ENCODE results near the gene FGD6. TPM values are rescaled to one million over a fixed set of nuclear protein-coding genes. Genes with fewer than 3 reads are reported as not detected.

The FGD6 gene
- total RNA-seq, 1 donor from 2014 or later: 13.2 TPM

DNA sequence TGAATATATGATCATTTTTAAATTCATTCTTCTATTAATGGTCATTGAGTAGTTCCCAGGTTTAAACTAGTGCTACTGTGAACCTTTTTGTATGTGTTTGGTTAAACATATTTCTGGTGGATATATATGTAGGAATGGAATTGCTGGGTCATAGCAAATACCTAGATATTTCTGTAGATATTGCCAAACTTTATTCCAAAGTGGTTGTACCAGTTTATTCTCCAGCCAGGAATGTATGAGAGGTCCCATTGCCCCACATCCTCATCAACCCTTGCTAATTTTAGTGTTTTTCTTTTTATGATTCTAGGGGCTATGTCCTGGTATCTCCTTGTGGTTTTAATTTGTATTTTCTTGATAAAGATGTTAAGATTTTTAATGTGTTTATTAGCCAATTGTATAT is 3.5 kb upstream of the FGD6 start:
- DNase-seq (ENCODE audit: low read depth): no peak
- Histone ChIP-seq H3K4me3 (ENCODE audit: low read depth, low read length) (no peak overlapping the region), H3K36me3 (ENCODE audit: control insufficient read depth, insufficient read depth, low read length) (peaks cover 2% of the 10 kb centered on the region), H3K27me3 (ENCODE audit: control insufficient read depth, insufficient read depth, low read length) (no peaks in the 10 kb centered on the region)
- TF ChIP-seq, protein P1, sequence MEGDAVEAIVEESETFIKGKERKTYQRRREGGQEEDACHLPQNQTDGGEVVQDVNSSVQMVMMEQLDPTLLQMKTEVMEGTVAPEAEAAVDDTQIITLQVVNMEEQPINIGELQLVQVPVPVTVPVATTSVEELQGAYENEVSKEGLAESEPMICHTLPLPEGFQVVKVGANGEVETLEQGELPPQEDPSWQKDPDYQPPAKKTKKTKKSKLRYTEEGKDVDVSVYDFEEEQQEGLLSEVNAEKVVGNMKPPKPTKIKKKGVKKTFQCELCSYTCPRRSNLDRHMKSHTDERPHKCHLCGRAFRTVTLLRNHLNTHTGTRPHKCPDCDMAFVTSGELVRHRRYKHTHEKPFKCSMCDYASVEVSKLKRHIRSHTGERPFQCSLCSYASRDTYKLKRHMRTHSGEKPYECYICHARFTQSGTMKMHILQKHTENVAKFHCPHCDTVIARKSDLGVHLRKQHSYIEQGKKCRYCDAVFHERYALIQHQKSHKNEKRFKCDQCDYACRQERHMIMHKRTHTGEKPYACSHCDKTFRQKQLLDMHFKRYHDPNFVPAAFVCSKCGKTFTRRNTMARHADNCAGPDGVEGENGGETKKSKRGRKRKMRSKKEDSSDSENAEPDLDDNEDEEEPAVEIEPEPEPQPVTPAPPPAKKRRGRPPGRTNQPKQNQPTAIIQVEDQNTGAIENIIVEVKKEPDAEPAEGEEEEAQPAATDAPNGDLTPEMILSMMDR (IDR thresholded peaks at IDR 0.05; ENCODE audit: insufficient read depth, low read length, severe bottlenecking): no peak
- FAIRE-seq: no peak

DNA sequence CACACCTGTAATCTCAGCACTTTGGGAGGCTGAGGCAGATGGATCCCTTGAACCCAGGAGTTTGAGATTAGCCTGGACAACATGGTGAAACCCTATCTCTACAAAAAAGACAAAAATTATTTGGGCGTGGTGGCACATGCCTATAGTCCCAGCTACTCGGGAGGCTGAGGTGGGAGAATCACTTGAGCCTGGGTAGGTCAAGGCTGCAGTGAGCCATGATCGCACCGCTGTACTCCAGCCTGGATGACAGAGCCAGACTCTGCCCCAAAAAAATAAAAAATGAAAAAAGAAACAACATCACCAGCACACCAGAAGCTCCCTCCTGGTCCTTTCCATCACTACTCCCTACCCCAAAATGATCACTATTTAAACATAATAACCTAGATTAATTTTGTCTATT is 2.9 kb upstream of the FGD6 start:
- Histone ChIP-seq H3K36me3 (ENCODE audit: control insufficient read depth, insufficient read depth, low read length) (peaks cover 2% of the 10 kb centered on the region), H3K27me3 (ENCODE audit: control insufficient read depth, insufficient read depth, low read length) (no peaks in the 10 kb centered on the region), H3K4me3 (ENCODE audit: low read depth, low read length) (no peak overlapping the region)
- TF ChIP-seq, protein P1 (IDR thresholded peaks at IDR 0.05; ENCODE audit: insufficient read depth, low read length, severe bottlenecking): no peak
- DNase-seq (ENCODE audit: low read depth): no peak
- FAIRE-seq: no peak

DNA sequence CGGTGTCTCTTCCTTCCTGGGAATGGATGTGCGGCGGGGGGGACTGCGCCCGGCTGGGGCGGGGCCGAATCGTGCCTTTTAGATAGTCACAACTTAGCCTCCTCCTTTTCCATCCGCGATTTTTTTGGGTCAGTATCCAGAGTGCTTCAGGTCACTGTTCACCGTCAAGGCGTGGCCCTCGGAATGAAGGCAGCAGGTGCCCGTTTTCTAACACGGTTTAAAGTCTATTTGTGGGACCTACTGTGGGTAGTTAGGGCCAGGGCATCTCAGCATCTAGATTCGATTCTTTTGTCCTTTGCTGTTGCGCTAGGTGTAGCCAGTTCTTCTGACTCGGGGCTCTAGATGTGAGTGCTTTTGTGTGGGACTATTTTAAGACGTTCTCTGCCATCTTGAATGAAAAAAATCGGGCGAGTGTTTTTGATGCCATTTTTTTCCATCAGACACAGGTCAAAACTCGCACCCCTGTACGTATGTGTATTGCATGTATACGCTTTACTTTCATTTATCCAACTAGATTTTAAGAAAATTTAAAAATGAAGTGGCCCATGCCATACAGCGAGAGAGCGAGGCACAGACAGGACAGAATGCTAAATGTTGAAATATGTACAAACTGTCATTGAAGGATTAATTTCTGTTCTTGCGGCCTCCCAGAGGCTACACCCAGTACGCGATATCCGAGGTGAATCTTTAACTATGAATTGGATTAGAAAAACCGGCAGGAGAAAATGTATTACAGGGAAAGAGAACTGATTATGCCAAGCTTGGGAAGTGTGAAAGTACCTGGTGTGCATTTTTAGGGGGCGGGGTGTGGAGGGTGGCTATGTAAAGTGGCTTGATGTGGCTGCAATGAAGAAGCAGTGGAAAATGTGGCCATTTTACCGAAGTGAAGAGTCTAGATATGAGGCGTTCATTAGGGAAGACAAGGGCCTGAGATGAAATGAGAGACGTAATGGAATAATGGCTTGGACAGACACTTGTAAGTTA is 1.2 kb upstream of the FGD6 start:
- Histone ChIP-seq H3K36me3 (ENCODE audit: control insufficient read depth, insufficient read depth, low read length) (no peaks in the 10 kb centered on the region), H3K4me3 (ENCODE audit: low read depth, low read length) (peak overlapping the region; percentile 82), H3K27me3 (ENCODE audit: control insufficient read depth, insufficient read depth, low read length) (no peaks in the 10 kb centered on the region)
- no peak for FAIRE-seq
- TF ChIP-seq, protein P1 (IDR thresholded peaks at IDR 0.05; ENCODE audit: insufficient read depth, low read length, severe bottlenecking): no peak
- DNase-seq (ENCODE audit: low read depth): peak; percentile 73

DNA sequence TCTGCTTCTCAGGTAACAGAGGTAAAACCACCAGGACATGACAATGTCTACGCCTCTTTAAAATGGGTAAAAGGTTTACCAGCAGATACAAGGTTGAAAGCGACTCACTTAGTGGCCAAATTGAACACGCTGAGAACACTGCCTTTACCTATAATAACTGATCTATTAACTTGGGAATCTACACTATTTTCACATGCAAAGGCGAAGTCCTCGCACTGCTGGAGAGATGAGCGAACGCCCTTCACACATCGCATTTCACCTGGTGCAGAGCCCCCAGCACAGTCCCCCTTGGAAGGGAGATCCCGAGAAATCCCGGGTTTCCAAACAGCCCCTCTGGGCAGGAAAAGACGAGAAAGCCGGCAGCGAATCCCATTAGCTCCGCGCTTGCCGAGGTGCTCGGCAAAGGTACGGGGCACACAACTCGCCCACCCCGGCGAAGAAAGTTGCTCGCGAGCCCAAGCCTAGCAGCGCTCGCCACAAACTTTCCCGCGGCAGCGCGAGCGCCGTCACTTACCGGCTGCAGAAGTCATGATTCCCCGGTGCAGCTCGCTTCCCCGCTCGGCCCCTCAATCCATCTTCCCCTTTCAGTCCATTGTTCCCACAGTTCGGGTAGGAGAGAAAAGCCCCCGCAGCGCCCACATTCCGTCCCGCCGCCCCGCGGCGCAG is 423 bp downstream of the FGD6 start:
- Histone ChIP-seq H3K27me3 (ENCODE audit: control insufficient read depth, insufficient read depth, low read length) (no peaks in the 10 kb centered on the region), H3K36me3 (ENCODE audit: control insufficient read depth, insufficient read depth, low read length) (no peaks in the 10 kb centered on the region), H3K4me3 (ENCODE audit: low read depth, low read length) (peak overlapping the region; percentile 82)
- TF ChIP-seq, protein P1 (IDR thresholded peaks at IDR 0.05; ENCODE audit: insufficient read depth, low read length, severe bottlenecking): no peak
- FAIRE-seq (no peak), DNase-seq (ENCODE audit: low read depth) (no peak)

DNA sequence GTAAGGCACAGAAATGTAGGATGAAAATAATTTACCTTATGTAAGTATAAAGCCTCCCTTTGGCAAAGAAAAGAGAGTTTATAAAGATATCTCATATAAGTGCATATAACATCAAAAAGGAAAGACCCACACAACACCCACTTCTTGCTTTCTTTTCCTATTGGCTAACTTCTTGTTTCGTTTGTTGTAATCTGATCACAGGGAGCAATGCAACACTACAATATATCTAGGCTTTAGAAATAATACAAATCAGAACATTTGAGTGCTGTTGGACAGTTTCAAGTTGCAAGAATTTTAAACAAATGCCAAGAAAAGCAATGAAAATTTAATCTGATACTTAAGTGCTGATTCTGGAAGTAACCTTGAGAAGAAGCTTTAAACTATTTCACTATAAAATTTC is 1.3 kb downstream of the FGD6 start:
- FAIRE-seq (no peak), DNase-seq (ENCODE audit: low read depth) (peak; percentile 79)
- H3K27me3 ChIP-seq (ENCODE audit: control insufficient read depth, insufficient read depth, low read length): no peaks in the 10 kb centered on the region
- no peaks in the 10 kb centered on the region for H3K36me3 ChIP-seq (ENCODE audit: control insufficient read depth, insufficient read depth, low read length)
- H3K4me3 ChIP-seq (ENCODE audit: low read depth, low read length): peak overlapping the region; percentile 82
- TF ChIP-seq, protein P1 (IDR thresholded peaks at IDR 0.05; ENCODE audit: insufficient read depth, low read length, severe bottlenecking): no peak
